ENCODE measurements around the gene EXOC7. TPM values are rescaled to one million over a fixed set of nuclear protein-coding genes. Genes with fewer than 3 reads are reported as not detected.
A peak's percentile ranks its signal among the peaks of the same experiment; 100 is the strongest.
"Not testable (repeated sequence)": the region's sequence is repeated elsewhere in the genome, so short reads cannot be mapped to it uniquely, and the experiment has no call there.

Gene EXOC7
- polyA plus RNA-seq, 3 donors, result 30.7 to 86.5 (median 42.4) TPM

- intact Hi-C loops (cut with micrococcal nuclease); H3K4me3 ChIP-seq (replicated peaks in 1 of 3; ENCODE audit: low read depth in 2 of 3, low read length in 3 of 3); H3K27ac ChIP-seq (ENCODE audit: low read depth in 1 of 2, low read length in 2 of 2); H3K27ac Mint-ChIP-seq; H3K9me3 Mint-ChIP-seq; H3K9ac ChIP-seq (ENCODE audit: insufficient read depth, low read length, poor library complexity, severe bottlenecking); H2AFZ ChIP-seq (ENCODE audit: insufficient read depth, low read depth, low read length, poor library complexity, severe bottlenecking); H3K4me1 ChIP-seq (ENCODE audit: control insufficient read depth in 1 of 2, insufficient read depth in 2 of 2, low read length in 2 of 2); H3K4me1 Mint-ChIP-seq; H3K79me2 ChIP-seq (ENCODE audit: insufficient read depth, low read length); H3K27me3 Mint-ChIP-seq (ENCODE audit: low read depth in 3 of 3); H3K27me3 ChIP-seq (ENCODE audit: control insufficient read depth in 2 of 2, insufficient read depth in 2 of 2, low read length in 2 of 2); H4K20me1 ChIP-seq (ENCODE audit: insufficient read depth, low read length); H3K4me2 ChIP-seq (replicated peaks; ENCODE audit: extremely low read depth, low read length, poor library complexity, severe bottlenecking); H3K9me3 ChIP-seq (replicated peaks in 1 of 2; ENCODE audit: control insufficient read depth in 1 of 2, insufficient read depth in 1 of 2, low read length in 2 of 2); DNase-seq; H3K4me3 Mint-ChIP-seq: not testable (repeated sequence)
- peaks cover 85 to 99% of the 10 kb centered on the region in 2 donors for H3K36me3 ChIP-seq (replicated peaks in 1 of 2; ENCODE audit: control insufficient read depth in 1 of 2, insufficient read depth in 2 of 2, low read length in 2 of 2)
- 100% methylated on average over 2 of the region's 3 CpGs for WGBS (ENCODE audit: insufficient coverage)
- peaks cover 79 to 99% of the 10 kb centered on the region in 2 donors for H3K36me3 Mint-ChIP-seq
Measured at GRCh38 chr17:76042868-76043267, 60.7 kb downstream of the EXOC7 start.

- no peak for TF ChIP-seq CTCF (IDR thresholded peaks at IDR 0.05)
- peak overlapping the region in 1 of 7 donors; percentile 70 for H3K27ac Mint-ChIP-seq
- H3K4me2 ChIP-seq (replicated peaks; ENCODE audit: extremely low read depth, low read length, poor library complexity, severe bottlenecking), result no peak overlapping the region
Measured at GRCh38 chr17:76040376-76040775, 63.2 kb downstream of the EXOC7 start.

More at GRCh38 chr17:76040376-76040775, 63.2 kb downstream of the EXOC7 start:
- Histone ChIP-seq H3K79me2 (ENCODE audit: insufficient read depth, low read length) (no peaks in the 10 kb centered on the region), H3K27me3 (ENCODE audit: control insufficient read depth in 2 of 2, insufficient read depth in 2 of 2, low read length in 2 of 2) (no peaks in the 10 kb centered on the region), H3K9ac (ENCODE audit: insufficient read depth, low read length, poor library complexity, severe bottlenecking) (no peak overlapping the region), H3K27ac (ENCODE audit: low read depth in 1 of 2, low read length in 2 of 2) (no peak overlapping the region), H3K4me1 (ENCODE audit: control insufficient read depth in 1 of 2, insufficient read depth in 2 of 2, low read length in 2 of 2) (no peaks in the 10 kb centered on the region), H4K20me1 (ENCODE audit: insufficient read depth, low read length) (no peaks in the 10 kb centered on the region), H3K9me3 (replicated peaks in 1 of 2; ENCODE audit: control insufficient read depth in 1 of 2, insufficient read depth in 1 of 2, low read length in 2 of 2) (no peaks in the 10 kb centered on the region), H3K36me3 (replicated peaks in 1 of 2; ENCODE audit: control insufficient read depth in 1 of 2, insufficient read depth in 2 of 2, low read length in 2 of 2) (peaks cover 65 to 78% of the 10 kb centered on the region in 2 donors), H3K4me3 (replicated peaks in 1 of 3; ENCODE audit: low read depth in 2 of 3, low read length in 3 of 3) (no peak overlapping the region), H2AFZ (ENCODE audit: insufficient read depth, low read depth, low read length, poor library complexity, severe bottlenecking) (no peak overlapping the region)
- Mint-ChIP-seq H3K36me3 (peaks cover 69 to 83% of the 10 kb centered on the region in 2 donors), H3K27me3 (ENCODE audit: low read depth in 3 of 3) (no peaks in the 10 kb centered on the region), H3K4me1 (no peaks in the 10 kb centered on the region), H3K4me3 (no peak overlapping the region), H3K9me3 (peaks cover 0 to under 1% (median 0%) of the 10 kb centered on the region in 7 donors)
- no peak for DNase-seq
- no CpG with 5 or more reads among the region's 6 CpGs for WGBS (ENCODE audit: insufficient coverage)
- intact Hi-C loops (cut with micrococcal nuclease), result no loop called here
